ENCODE measurements around the gene IGFBP2.

GRCh38 chr2:216644842-216645635, 11.8 kb downstream of the IGFBP2 start:
- TF ChIP-seq ZNF274 (IDR thresholded peaks at IDR 0.05; ENCODE audit: low read depth, low read length) (no peak), SUZ12 (IDR thresholded peaks at IDR 0.05; ENCODE audit: extremely low read depth, insufficient read depth, insufficient read length) (no peak), YY1 (IDR thresholded peaks at IDR 0.05; ENCODE audit: insufficient read depth, insufficient read length) (no peak)
